NCI-H1048 (cell line): ENCODE data around the gene PLD5.
A peak's percentile ranks its signal among the peaks of the same experiment; 100 is the strongest.

Experiments used
- DNase-seq: peaks from one replicate; lab custom pipeline; 2025; lab: John Stamatoyannopoulos, UW

The PLD5 gene

GRCh38 chr1:242524571-242525359 is at the start of gene PLD5:
TSS of gene PLD5 (minus strand) at chr1:242524697.
- no peak for DNase-seq

GRCh38 chr1:242569867-242570266 is 45.4 kb upstream of the PLD5 start:
- DNase-seq, result no peak

GRCh38 chr1:242568666-242569065 is 44.2 kb upstream of the PLD5 start:
- DNase-seq, result no peak

GRCh38 chr1:242567596-242567995 is 43.1 kb upstream of the PLD5 start:
- DNase-seq, result peak; percentile 73

- DNase-seq, result no peak
Observed at GRCh38 chr1:242556759-242557158, 32.3 kb upstream of the PLD5 start.

- DNase-seq, result no peak
Observed at GRCh38 chr1:242556276-242556675, 31.8 kb upstream of the PLD5 start.

GRCh38 chr1:242554577-242554976 is 30.1 kb upstream of the PLD5 start:
- no peak for DNase-seq

GRCh38 chr1:242546849-242547729 is 22.6 kb upstream of the PLD5 start:
- DNase-seq, result no peak

GRCh38 chr1:242546441-242546840 is 21.9 kb upstream of the PLD5 start:
- DNase-seq, result no peak

GRCh38 chr1:242544071-242544470 is 19.6 kb upstream of the PLD5 start:
- peak; percentile 80 for DNase-seq

GRCh38 chr1:242542271-242542670 is 17.8 kb upstream of the PLD5 start:
- no peak for DNase-seq

- no peak for DNase-seq
Observed at GRCh38 chr1:242535986-242536385, 11.5 kb upstream of the PLD5 start.

GRCh38 chr1:242534753-242535152 is 10.3 kb upstream of the PLD5 start:
- DNase-seq, result no peak

- no peak for DNase-seq
Observed at GRCh38 chr1:242530761-242531160, 6.3 kb upstream of the PLD5 start.

GRCh38 chr1:242525769-242526168 is 1.3 kb upstream of the PLD5 start:
- DNase-seq, result no peak

GRCh38 chr1:242525360-242525722 is 844 bp upstream of the PLD5 start:
- DNase-seq, result no peak

- peak; percentile 80 for DNase-seq
Observed at GRCh38 chr1:242523719-242524570, 552 bp downstream of the PLD5 start.

- no peak for DNase-seq
Observed at GRCh38 chr1:242522996-242523718, 1.3 kb downstream of the PLD5 start.

- no peak for DNase-seq
Observed at GRCh38 chr1:242522304-242522945, 2.1 kb downstream of the PLD5 start.

GRCh38 chr1:242515555-242515954 is 8.9 kb downstream of the PLD5 start:
- no peak for DNase-seq

- DNase-seq, result no peak
Observed at GRCh38 chr1:242506724-242507123, 17.8 kb downstream of the PLD5 start.
